Fibroblast of skin of left quadriceps (primary cell): ENCODE data around the gene PLSCR4.

Experiments used
- DNase-seq, 2 experiments: peaks; one replicate each; pipeline ENCODE4 v3.0.0-alpha.2; 2013; ENCODE audit warnings: low read depth in 2 of 2

Gene PLSCR4

GRCh38 chr3:146195030-146195429 lies 55.9 kb downstream of the PLSCR4 start:
- no peak for DNase-seq

DNA sequence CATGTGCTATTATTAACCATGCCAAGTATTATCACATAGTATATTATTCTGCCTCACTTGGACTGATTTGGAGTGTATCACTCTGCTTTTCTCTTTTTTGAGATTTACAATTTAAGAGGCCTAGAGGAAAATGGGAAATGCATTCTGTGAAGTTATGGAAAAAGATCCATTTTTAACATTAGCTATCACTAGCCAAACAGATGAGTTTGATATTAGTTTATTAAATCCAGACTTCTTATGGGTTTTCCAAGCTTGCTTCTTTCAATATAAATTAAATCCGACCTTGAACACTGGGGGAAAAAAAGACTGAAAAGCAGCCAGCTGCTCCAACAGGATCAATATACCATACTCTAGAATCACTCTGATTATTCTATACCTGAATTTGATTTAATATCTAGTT lies 59.9 kb downstream of the PLSCR4 start:
- no peak for DNase-seq

DNA sequence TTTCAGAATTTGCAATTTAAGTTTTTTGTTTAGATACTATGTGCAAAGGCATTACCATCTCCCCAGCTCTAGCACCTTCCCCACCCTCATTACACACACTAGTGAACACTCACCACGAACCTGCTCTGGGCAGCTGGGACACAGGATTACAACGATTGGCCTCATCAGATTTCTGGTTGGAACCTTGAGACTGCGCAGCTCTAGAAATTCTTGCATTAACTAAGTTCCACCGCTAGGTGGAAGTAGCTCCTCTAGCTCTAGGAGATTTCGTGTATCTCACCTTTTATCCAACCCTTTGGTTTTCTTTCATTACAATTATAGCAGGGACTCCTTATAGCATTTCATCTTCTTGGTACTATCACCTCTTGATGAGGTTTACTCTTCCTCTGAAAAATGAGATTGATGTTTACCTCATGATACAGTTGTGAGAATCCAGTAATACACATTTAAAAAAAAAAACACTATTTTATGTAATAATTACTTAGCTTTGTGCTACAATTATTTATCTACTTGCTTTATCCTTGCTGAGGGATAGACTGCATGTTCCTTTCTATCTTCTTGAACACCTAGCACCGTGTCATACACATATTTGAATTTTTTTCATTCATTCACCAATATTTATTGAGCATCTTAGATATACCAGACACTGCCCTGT lies 61.3 kb downstream of the PLSCR4 start:
- DNase-seq: peak in 1 of 2 experiments; percentile 36

DNA sequence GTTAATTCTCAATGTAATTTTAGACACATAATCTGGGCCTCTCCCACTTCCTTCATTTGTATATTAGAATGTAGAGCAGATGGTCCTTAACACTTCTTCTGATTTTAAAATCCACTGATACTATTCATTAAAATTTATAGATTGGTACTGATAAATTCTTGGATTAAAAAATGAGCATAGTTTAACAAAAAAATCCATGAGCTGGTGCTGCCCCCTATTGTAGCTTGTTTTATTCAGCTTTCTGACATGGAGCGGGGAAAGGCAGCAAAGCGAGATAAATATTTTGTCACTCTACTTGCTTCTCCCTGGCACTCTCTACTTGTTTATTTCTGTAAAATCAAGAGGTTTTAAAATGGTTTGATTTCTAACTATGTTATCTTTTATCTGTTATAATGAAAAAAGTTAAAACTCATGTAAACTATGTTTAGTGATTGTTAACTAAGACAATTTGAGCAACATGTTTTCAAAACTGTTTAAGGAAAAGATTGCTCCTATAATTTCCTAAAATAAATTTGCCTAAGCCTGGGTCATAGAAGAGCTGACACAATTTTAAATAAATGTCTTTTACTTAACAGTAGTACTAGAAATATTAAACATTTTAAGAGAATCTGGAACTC lies 63.5 kb downstream of the PLSCR4 start:
- DNase-seq: no peak

GRCh38 chr3:146184241-146185015 lies 66.5 kb downstream of the PLSCR4 start:
- DNase-seq: no peak

- DNase-seq: no peak
Observed at GRCh38 chr3:146181216-146181615, 69.7 kb downstream of the PLSCR4 start.

DNA sequence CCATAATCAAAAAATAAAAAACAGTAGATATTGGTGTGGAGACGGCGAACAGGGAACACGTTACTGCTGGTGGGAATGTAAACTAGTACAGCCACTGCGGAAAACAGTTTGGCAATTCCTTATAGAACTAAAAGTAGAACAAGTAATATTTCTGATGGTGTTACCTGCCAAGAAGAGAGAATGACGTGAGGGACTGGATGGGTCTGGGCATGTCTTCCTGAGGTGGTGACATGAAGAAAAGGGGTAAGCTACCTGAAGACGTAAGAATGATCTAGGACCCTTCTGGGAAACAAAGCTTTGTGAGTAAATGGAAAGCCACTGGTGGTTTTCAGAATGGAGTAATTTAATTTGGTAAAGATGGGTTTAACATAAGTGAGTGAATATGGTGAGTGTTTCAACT lies 70.5 kb downstream of the PLSCR4 start:
- DNase-seq: no peak

DNA sequence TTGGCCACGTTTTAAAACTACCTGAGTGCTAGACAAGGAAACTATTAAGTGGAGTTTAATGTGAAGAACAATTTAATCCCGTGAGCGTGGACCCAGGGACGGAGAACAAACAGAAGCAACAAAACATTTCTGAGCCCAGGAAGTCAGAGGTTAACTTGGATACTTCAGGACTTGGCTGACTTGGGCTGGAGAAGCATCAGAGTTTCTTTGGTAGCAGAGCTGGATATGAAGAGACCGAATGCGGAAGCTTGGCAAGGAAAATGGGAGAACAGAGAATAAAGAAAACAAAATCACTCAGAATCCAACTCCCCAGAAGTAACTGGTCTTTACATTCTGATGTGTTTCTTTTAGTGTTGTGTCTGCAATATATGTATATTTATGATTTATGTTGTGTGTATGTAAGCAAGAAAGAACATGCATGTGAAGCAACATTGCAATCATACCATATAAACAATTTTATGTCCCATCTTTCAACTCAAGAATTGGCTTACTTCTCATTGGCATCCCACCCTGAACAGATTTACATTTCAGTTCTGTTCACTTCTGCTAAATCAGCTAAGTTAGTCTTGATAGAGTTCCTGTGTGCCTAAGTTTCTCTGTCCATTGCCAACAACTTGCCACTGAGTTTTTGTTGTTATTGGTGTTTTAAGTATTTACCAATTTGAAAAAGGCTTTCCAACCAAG lies 72.8 kb downstream of the PLSCR4 start:
- DNase-seq: no peak

- DNase-seq: no peak
Observed at GRCh38 chr3:146177519-146177918, 73.4 kb downstream of the PLSCR4 start.

DNA sequence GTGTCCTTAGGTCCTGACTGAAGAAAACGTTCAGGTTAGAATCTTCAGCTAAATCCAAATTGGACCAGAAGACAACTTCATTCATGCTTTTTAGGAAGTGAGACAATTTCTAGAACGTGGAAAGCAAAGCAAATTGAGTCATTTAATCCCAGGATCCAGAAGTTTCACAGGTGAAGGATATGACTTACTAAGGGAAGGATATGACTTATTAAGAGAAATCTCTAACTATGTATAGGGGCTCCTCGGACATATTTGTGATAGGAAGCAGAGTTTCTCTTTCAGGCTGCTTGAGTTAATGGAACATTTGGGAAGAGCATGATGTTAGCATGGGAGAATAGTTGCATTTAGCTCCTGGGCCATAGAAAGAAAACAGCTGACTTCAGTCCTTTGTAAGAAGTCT lies 73.8 kb downstream of the PLSCR4 start:
- DNase-seq: no peak

- DNase-seq: no peak
Observed at GRCh38 chr3:146172586-146172985, 78.3 kb downstream of the PLSCR4 start.

GRCh38 chr3:146170591-146170990 lies 80.3 kb downstream of the PLSCR4 start:
- DNase-seq: no peak

DNA sequence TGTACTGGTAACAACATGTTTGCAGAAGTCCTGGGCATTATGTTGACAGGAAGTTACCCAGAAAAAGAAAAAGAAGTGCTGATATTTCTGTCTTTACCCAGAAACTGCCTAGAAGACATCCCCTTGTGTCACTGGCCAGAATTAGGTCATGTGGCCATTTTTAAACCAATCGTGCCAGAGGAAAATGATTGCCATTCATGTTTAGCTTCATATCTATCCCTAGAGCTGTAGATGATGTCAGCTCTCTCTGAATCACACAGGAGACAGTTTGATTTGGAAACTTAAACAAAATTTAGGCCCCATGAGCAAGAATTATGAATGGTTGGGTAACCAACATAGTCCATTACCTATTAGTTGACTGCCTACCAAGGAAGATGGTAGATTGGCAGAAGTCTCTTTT lies 81.0 kb downstream of the PLSCR4 start:
- no peak for DNase-seq

DNA sequence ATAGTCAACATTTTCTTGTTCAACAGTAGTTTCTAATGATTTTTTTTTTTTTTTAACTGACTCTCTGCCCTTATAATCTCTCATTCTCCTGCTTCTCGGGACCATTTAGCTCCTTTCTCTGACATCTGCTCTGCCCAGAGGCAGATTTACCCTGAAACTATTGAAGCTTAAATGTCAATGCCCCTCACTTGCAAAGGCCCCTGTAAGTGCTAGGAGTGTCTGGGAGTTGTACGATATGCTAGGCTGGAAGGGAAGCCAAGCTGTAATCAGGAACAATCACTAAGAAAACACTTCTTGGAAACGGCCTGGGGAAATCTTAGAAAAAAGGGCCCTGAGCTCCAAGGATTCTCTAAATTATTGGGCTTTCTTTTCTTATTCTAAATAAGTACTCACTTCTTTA lies 84.1 kb downstream of the PLSCR4 start:
- DNase-seq: no peak

DNA sequence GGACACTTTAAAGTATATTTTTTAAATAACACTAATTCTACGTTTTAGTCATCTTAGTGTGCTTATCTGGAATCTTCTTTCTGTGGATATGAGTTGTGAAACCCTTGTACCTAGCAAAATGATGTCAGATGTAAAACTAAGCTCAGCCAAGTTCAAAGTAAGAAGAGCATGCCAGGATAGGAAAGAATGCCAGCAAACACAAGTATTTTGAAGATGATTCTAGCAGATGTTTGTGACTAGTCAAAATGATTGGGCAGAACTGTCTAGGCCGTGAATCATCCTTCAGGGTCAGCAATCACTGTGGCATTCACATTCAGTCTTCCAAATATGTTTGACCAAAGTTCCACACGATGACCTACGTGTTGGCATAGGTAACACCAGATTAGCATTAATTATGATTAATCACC lies 84.5 kb downstream of the PLSCR4 start:
- no peak for DNase-seq

GRCh38 chr3:146165877-146166276 lies 85.0 kb downstream of the PLSCR4 start:
- DNase-seq: no peak

DNA sequence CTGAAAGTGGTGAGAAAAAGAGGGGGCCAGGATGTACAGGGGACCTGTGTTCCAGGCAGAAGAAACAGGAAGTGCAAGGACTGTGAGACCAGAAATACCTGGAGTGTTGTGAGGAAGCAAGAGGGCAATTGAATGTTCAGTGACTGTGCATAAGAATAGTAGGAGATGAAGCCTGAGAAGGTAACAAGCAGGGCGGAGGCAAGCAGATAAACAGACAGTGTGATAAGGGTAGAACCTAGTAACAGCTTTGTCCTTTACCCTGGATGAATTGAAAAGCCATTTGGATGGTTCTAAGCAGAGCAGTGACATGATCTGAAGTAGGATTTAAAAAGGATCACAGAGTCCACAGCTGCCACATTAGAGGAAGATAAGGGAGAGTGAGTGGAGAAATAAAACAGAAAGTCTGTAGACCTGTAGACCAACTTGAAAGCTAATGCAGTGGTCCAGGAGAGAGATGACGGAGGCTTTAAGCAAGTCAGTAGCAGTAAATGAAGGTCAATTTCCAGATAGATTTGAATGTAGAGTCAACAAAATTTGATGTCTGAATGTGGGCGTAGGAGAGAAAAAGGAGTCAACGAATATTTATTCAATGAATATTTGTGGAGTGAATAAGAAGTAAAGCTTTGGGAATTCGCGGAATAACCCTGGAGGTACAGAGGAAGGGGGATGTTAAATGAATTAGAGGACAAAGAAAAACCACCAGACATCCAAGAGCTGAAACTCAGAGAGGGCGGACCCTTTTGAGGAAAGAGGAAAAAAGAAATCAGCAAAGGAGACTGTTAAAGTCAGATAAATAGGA lies 85.7 kb downstream of the PLSCR4 start:
- peak in 1 of 2 experiments; percentile 55 for DNase-seq

GRCh38 chr3:146164506-146164905 lies 86.4 kb downstream of the PLSCR4 start:
- DNase-seq: no peak

GRCh38 chr3:146164071-146164470 lies 86.8 kb downstream of the PLSCR4 start:
- no peak for DNase-seq

GRCh38 chr3:146163584-146163983 lies 87.3 kb downstream of the PLSCR4 start:
- peak; percentile 97 for DNase-seq

DNA sequence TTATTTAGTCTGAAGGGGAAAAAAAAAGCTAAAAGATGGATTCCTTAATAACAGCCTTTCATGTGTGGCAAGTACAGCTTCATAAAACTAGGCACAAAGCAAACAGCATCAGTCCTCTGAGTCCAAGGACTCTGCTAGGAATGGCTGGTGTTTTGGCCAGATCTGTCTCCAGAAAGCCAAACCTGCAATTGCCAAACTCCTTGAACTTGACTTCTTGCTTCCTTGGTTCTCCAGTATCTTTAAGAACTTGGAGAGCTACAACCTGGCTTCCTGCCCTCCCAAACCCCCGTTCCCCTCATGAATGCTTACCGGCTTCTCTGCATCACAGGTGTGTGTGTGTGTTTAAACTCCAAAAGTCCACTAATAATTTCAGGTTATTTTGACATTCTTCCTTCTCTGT lies 88.3 kb downstream of the PLSCR4 start:
- no peak for DNase-seq

DNA sequence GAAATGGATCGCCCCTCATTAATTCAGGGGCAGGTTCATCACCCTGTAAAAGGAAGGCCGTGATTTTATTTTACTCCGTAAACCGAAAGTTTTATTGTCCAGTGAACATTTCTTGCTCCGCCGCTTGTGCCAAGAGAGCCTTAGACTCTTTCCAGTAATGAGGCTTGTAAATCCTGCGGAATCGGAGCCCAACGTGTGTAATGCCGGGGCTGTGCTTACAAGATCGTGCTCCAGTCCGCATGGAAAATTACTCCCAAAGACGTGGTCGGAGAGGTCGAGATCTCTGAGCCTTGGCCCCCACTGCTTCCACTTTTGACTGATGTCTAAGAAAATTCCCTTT lies 89.3 kb downstream of the PLSCR4 start:
- DNase-seq: no peak
